Keratinocyte (primary cell): ENCODE data around the gene PHLDA3. TPM values are rescaled to one million over a fixed set of nuclear protein-coding genes. Genes with fewer than 3 reads are reported as not detected.

ENCODE experiments used
- DNase-seq: peaks from one replicate; pipeline ENCODE4 v3.0.0-alpha.2; 2011; ENCODE audit warnings: low read depth, missing footprints, low spot score
- FAIRE-seq: peaks from 2 replicates; lab custom pipeline; 2011; peaks lifted over from hg19 to GRCh38; lab: Jason Lieb, UNC
- H2AFZ ChIP-seq: 2 replicates; pipeline ENCODE4 v1.6.0; 2012; ENCODE audit warnings: low read length, control low read depth, inconsistent platforms; ENCODE audit not compliant: control insufficient read depth
- H3K27ac ChIP-seq: 2 replicates; pipeline ENCODE4 v1.5.1; 2011; ENCODE audit warnings: low read length; ENCODE audit not compliant: control insufficient read depth, insufficient read depth
- H3K27me3 ChIP-seq: 3 replicates; pipeline ENCODE4 v1.6.0; 2011; ENCODE audit warnings: low read length; ENCODE audit not compliant: control insufficient read depth, insufficient read depth; ENCODE audit errors: extremely low read depth
- H3K36me3 ChIP-seq, 2 experiments: 2 replicates in 1 of 2; 3 replicates in 1 of 2; pipeline ENCODE4 v1.5.1; 2011; ENCODE audit warnings: low read length in 2 of 2, mild to moderate bottlenecking in 1 of 2; ENCODE audit not compliant: control insufficient read depth in 2 of 2, insufficient read depth in 2 of 2; ENCODE audit errors: extremely low read depth in 1 of 2
- H3K4me1 ChIP-seq: 3 replicates; pipeline ENCODE4 v1.5.1; 2011; ENCODE audit warnings: low read length; ENCODE audit not compliant: control insufficient read depth, insufficient read depth; ENCODE audit errors: extremely low read depth
- H3K4me2 ChIP-seq: 3 replicates; pipeline ENCODE4 v1.6.0; 2011; ENCODE audit warnings: low read depth, low read length; ENCODE audit not compliant: control insufficient read depth, insufficient read depth; ENCODE audit errors: extremely low read depth
- H3K4me3 ChIP-seq, 3 experiments: fragments of 200-600 bp in 1 of 3; sonication (generic) in 1 of 3; 2 replicates in 2 of 3; 3 replicates in 1 of 3; pipeline ENCODE4 v1.5.1; 2011 to 2016; ENCODE audit warnings: low read length in 3 of 3, mild to moderate bottlenecking in 3 of 3, control low read depth in 2 of 3, inconsistent platforms in 1 of 3, low read depth in 1 of 3, mixed read lengths in 1 of 3, mixed run types in 1 of 3, moderate library complexity in 1 of 3; ENCODE audit not compliant: control insufficient read depth in 2 of 3, insufficient read depth in 2 of 3; ENCODE audit errors: extremely low read depth in 1 of 3
- H3K79me2 ChIP-seq: 2 replicates; pipeline ENCODE4 v1.6.0; 2012; ENCODE audit warnings: low read length; ENCODE audit not compliant: control insufficient read depth, insufficient read depth
- H3K9ac ChIP-seq: 3 replicates; pipeline ENCODE4 v1.6.0; 2011; ENCODE audit warnings: low read length; ENCODE audit not compliant: control insufficient read depth, insufficient read depth; ENCODE audit errors: extremely low read depth
- H3K9me1 ChIP-seq: 3 replicates; pipeline ENCODE4 v1.6.0; 2011; ENCODE audit warnings: low read length; ENCODE audit not compliant: control insufficient read depth, insufficient read depth; ENCODE audit errors: extremely low read depth
- H3K9me3 ChIP-seq: 2 replicates; pipeline ENCODE4 v1.5.1; 2012; ENCODE audit warnings: low read depth, low read length; ENCODE audit not compliant: control insufficient read depth
- H4K20me1 ChIP-seq: 3 replicates; pipeline ENCODE4 v1.6.0; 2011; ENCODE audit warnings: low read length; ENCODE audit not compliant: control insufficient read depth, insufficient read depth; ENCODE audit errors: extremely low read depth
- CTCF ChIP-seq, 3 experiments: IDR thresholded peaks in 1 of 3; conservative IDR thresholded peaks in 1 of 3; optimal IDR thresholded peaks in 1 of 3; 2 replicates in 2 of 3; 3 replicates in 1 of 3; pipeline versions ENCODE3 to v1.5.1; 2011; ENCODE audit warnings: low read length in 3 of 3, mild to moderate bottlenecking in 3 of 3, moderate library complexity in 2 of 3, control low read depth in 1 of 3, inconsistent platforms in 1 of 3; ENCODE audit not compliant: insufficient read depth in 2 of 3; ENCODE audit errors: extremely low read depth in 1 of 3
- EZH2 ChIP-seq: IDR thresholded peaks from one replicate; pipeline ENCODE4 v1.6.1; 2012; ENCODE audit warnings: inconsistent platforms, mild to moderate bottlenecking, low read length, moderate library complexity
- dilution Hi-C: fragments of 300-500 bp; cut with MboI; formaldehyde crosslinking; loops from one replicate; pipeline ENCODE4 v1.7.0; 2020; ENCODE audit warnings: low sequenced_read_pairs; ENCODE audit not compliant: extremely low pct_ligation_motif_present
- polyA plus RNA-seq, 5 experiments: library from polyadenylated mRNA; depleted of rRNA in 3 of 5; stranded (reverse) in 3 of 5; stranded (forward) in 1 of 5; unstranded in 1 of 5; fragments of >200 nt; gene quantifications; 1 replicate in 1 of 5; 2 replicates in 3 of 5; 3 replicates in 1 of 5; pipeline versions ENCODE4 v1.2.1 to v1.2.3, GENCODE V29; 2011 to 2012; ENCODE audit warnings: missing spikeins in 2 of 5, low read depth in 1 of 5, low replicate concordance in 1 of 5

PHLDA3 gene
- polyA plus RNA-seq, 1 donor (not counting 4 experiments of a cell fraction or from before 2014, with no cell fraction given) = 48.2 TPM

GRCh38 chr1:201482755-201483154 lies 13.8 kb upstream of the PHLDA3 start:
- H3K4me3 ChIP-seq = no peak overlapping the region

GRCh38 chr1:201481761-201482493 lies 12.9 kb upstream of the PHLDA3 start:
- H3K4me3 ChIP-seq = peak overlapping the region in 1 of 3 experiments; percentile 62
- peaks cover 16 to 20% of the 10 kb centered on the region in 2 experiments for H3K36me3 ChIP-seq
- H4K20me1 ChIP-seq = no peaks in the 10 kb centered on the region
- no peak for DNase-seq
- no peaks in the 10 kb centered on the region for H3K9me3 ChIP-seq
- TF ChIP-seq EZH2 = no peak
- peak; percentile 83 to 95 (median 93) for TF ChIP-seq CTCF (optimal IDR thresholded peaks at IDR 0.05 in 1 of 3, IDR thresholded peaks at IDR 0.05 in 1 of 3, conservative IDR thresholded peaks at IDR 0.05 in 1 of 3; ENCODE audit: extremely low read depth in 1 of 3, insufficient read depth in 2 of 3, low read length in 3 of 3)
- H3K9me1 ChIP-seq = no peaks in the 10 kb centered on the region
- peak overlapping the region; percentile 74 for H3K4me2 ChIP-seq
- dilution Hi-C loops = no loop called here
- H3K4me1 ChIP-seq = peaks cover 31% of the 10 kb centered on the region
- no peak for FAIRE-seq
- H2AFZ ChIP-seq = no peak overlapping the region
- no peaks in the 10 kb centered on the region for H3K79me2 ChIP-seq
- H3K27ac ChIP-seq = no peak overlapping the region
- H3K27me3 ChIP-seq = no peaks in the 10 kb centered on the region
- peak overlapping the region; percentile 41 for H3K9ac ChIP-seq

More at GRCh38 chr1:201482755-201483154, 13.8 kb upstream of the PHLDA3 start:
- TF ChIP-seq EZH2 (no peak), CTCF (optimal IDR thresholded peaks at IDR 0.05 in 1 of 3, IDR thresholded peaks at IDR 0.05 in 1 of 3, conservative IDR thresholded peaks at IDR 0.05 in 1 of 3; ENCODE audit: extremely low read depth in 1 of 3, insufficient read depth in 2 of 3, low read length in 3 of 3) (no peak)
- DNase-seq = no peak
- Histone ChIP-seq H3K4me2 (no peak overlapping the region), H3K36me3 (peaks cover 20% of the 10 kb centered on the region in 2 experiments), H3K9ac (no peak overlapping the region), H3K27me3 (no peaks in the 10 kb centered on the region), H3K79me2 (no peaks in the 10 kb centered on the region), H4K20me1 (no peaks in the 10 kb centered on the region), H3K9me1 (no peaks in the 10 kb centered on the region), H3K27ac (no peak overlapping the region), H3K4me1 (peaks cover 23% of the 10 kb centered on the region), H2AFZ (no peak overlapping the region), H3K9me3 (no peaks in the 10 kb centered on the region)
- dilution Hi-C loops = no loop called here
- FAIRE-seq = no peak
